Embryonic facial prominence (tissue), 1 donor: ENCODE data around the gene SCMH1.
"Not testable (repeated sequence)": the region's sequence is repeated elsewhere in the genome, so short reads cannot be mapped to it uniquely, and the experiment has no call there.

Experiments used
- DNase-seq: peaks from one replicate; pipeline ENCODE4 v3.0.0-alpha.2; 2016; ENCODE audit errors: extremely low spot score

The SCMH1 gene

GRCh38 chr1:41241749-41242341 is at the start of gene SCMH1:
Gene SCMH1, minus strand, starts transcription at chr1:41242306. Its CDS starts 56,173 bp downstream, at chr1:41186133.
- peak; percentile 26 for DNase-seq

DNA sequence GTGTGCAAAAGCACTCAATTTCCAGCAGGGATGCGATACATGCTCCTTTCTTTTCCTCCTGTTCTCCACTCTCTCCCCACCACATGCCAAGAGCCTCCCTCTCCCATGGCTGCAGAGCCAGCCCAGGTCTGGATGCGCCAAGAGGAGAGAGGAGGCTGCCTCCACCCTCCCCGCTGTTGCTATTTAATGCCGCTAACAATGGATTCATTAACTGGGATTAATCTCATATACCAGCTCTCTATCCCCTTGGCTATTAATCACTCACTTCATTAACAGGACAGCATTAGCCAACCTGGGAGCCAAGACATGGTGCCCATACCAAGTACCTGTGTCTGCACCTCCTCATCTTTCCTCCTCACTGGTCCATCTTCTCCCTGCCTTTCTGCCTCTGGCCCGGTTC is 49.1 kb upstream of the SCMH1 start:
- no peak for DNase-seq

DNA sequence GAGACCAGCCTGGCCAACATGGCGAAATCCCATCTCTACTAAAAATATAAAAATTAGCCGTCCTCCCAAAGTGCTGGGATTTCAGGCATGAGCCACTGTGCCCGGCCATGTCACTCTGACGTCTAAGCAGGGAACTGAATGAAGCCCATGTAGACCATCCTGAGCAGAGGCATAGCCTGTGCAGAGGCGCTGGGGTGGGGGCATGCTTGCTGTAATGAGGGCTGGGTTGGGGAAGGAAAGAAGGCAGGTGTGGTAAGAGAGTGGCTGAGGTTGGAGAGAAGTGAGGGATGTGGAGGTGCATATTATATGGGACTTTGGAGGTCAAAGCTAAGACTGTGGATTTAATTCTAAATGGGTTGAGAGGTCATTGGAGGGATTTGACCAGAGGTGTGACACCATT is 47.1 kb upstream of the SCMH1 start:
- DNase-seq = no peak

DNA sequence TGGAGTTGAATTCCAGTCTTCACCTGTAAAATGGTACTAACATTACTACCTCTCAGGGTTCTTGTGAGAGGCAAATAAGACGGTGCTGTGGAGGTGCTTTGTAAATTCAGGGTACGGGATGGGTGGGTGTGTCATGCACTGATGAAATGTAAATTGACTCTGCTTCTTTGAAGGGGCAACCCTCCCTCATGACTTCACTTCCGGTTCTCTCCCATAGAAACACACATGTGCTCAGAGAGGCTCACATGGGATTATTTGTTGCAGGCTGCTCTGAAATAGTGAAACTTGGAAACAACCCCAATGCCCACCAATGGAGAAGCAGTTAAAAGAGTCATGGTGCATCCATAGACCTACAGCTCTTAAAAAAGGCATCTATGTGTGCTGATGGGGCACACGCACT is 44.9 kb upstream of the SCMH1 start:
- no peak for DNase-seq

- DNase-seq = no peak
Observed at GRCh38 chr1:41286486-41286885, 44.4 kb upstream of the SCMH1 start.

GRCh38 chr1:41285818-41286217 is 43.7 kb upstream of the SCMH1 start:
- DNase-seq = no peak

- no peak for DNase-seq
Observed at GRCh38 chr1:41284121-41284520, 42.0 kb upstream of the SCMH1 start.

DNA sequence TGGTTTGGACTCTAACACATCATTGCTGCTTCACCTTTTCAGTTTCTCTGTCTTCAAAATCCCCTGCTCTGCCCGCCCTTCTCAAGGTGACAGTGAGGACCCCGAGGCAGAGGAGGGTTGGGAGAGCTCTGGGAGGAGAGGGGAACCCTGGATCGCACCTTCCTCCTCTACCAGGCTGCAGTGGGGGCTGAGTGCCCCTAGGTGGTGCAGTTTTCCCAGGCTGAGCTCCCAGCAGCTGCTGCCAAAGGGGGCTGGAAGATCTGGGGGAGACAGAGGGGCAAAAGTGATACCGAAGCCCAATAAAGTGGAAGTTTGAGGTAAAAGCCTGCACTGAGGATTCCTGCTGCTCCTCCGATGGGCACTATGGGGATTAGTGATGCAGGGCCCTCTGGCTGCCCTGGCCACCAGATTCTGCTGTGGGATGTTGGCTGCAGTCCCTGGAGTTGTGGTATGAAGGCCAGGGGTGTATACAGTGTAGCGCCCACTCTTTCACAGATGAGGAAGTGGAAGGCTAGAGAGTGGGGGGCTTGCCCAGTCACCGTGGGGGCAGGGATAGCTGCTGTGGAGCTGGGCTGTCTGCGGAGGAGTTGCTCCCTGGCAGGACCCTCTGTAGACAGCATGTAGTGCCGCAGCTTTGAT is 40.7 kb upstream of the SCMH1 start:
- DNase-seq = peak; percentile 40

DNA sequence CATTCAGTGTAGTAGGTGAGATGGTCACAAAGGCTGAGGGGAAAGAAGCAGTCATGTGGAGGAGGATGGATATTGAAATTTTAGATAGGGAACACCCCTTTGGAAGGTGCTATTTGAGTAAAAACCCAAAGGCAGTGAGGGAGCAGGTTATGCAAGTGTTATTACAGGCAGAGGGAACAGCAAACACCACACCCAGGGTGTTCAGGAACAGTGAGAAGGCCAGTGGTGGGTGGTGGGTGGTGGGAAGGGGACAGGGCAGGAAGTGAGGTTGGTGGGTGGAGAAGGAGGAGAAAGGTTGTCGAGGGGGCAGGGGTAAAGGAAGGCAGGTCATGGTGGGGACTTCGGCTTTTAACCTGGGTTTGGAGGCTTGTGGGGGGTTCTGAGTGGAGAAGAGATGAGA is 39.2 kb upstream of the SCMH1 start:
- DNase-seq = no peak

DNA sequence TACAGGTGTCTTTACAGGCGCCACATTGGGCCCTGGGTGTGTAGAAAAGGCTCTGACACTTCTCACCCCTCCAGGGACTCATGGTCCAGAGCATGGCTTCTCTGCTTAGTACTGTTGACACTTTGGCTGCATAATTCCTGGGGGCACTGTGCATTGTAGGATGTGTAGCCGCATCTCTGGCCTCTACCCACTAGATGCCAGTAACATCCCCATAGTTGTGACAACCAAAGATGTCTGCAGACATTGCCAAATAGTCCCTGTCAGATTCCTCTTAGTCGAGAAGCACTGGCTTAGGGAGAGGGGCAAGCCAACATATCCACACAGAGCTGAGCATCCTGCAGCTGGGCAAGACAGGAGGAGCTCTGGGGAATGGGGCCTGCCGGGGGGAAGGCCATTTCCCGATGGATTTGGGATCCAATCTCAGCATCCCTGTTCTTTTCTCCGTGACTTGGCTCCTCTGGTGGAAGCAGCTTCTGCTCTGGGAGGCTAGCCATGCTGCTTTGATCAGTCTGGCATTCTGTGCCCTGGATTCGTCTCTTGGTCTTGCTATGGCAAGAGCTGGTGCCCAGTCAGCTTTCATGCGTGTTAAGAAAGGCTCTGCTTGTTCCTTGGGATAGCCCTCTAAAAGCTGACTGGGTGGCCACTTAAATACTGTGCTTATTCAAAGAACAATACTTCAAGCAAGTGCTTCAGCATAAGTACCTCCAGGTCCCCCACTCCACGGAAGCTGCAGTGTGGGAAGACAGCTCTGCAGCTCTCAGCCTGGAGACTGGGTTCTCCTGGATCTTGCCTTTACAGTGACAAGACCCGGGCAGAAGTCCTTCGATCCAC is 38.3 kb upstream of the SCMH1 start:
- DNase-seq = no peak

GRCh38 chr1:41278076-41278475 is 36.0 kb upstream of the SCMH1 start:
- no peak for DNase-seq

GRCh38 chr1:41277371-41277975 is 35.4 kb upstream of the SCMH1 start:
- DNase-seq = no peak

GRCh38 chr1:41275831-41276230 is 33.7 kb upstream of the SCMH1 start:
- DNase-seq = no peak

GRCh38 chr1:41274752-41275545 is 32.8 kb upstream of the SCMH1 start:
- DNase-seq = no peak

DNA sequence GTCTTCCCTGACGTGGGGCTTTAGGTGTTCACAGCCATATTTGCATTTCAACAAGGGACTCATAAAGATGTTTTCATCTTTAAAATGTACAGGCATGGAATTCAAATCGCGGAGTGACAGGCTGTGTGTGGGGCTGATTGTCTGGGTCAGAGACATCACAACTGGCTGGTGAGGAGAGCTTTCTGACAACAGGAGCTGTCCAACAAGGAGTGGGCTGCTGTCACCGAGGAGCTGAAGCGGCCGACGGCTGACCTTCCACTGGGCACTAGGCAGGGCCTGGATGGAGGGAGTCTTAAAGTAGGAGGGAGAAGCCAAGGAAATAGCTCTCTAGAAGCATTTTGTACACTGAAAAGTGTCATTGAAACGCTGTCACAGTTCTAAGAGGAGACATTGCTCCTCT is 30.5 kb upstream of the SCMH1 start:
- no peak for DNase-seq

DNA sequence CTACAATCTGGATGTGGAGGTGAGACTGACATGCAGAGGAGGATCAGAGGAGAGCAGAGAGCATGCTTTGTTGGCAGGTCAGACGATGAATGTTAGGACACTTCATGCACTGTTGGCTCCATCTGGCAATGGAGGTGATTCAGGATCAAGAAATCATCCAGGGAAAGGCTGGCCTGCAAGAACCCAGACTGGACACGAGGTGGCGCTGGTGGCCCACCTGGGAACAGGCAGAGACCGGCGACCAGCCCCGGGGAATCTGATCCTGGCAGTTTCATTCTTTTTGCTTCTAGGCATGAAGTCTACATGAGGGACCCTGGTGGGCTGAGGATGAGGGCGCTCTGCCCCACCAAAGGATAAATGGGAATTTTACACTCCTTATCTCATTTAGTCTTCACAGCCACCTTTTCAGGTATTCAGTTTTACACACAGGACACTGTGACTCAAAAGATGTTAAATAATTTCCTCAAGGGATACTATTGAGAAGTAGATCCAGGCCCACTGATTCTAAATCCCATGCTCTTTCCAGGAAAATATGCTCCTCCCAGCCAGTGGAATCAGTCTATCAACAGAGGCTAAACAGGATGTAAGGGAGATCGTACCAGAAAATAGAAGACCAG is 26.2 kb upstream of the SCMH1 start:
- peak; percentile 42 for DNase-seq

DNA sequence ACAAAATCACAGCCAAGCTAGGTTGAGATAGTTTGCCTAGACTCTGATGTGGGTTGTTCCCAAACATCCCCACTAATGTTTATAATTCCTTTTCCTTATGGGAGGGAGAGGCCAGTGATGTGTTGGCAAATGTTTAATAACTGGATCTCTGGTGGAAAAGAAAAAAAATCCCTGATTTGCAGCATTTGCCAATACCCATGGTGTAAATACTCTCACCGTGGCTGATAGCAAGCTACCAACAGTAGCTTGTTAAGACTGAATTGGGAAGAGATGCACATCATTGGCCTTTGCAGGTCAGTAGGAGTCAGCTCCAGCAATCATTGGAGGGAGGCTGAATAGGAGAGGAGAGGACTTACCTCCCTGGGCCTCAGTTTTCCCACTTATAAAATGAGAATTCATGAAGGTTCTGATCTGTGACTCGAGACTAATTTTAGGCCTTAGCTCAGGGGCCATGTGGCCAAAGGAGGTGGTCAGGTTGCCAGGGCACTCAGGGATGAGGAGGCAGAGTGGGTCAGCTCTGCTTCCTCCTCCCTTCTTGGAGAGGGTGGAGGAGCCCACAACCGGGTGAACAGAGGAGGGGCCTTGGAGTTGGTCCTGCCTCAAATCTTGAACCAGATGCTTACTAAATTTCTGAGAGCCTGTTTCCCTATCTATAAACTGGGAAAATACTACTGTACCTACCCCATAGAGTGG is 20.0 kb upstream of the SCMH1 start:
- DNase-seq = no peak

- DNase-seq = no peak
Observed at GRCh38 chr1:41260768-41261167, 18.7 kb upstream of the SCMH1 start.

- DNase-seq = no peak
Observed at GRCh38 chr1:41259221-41259620, 17.1 kb upstream of the SCMH1 start.

DNA sequence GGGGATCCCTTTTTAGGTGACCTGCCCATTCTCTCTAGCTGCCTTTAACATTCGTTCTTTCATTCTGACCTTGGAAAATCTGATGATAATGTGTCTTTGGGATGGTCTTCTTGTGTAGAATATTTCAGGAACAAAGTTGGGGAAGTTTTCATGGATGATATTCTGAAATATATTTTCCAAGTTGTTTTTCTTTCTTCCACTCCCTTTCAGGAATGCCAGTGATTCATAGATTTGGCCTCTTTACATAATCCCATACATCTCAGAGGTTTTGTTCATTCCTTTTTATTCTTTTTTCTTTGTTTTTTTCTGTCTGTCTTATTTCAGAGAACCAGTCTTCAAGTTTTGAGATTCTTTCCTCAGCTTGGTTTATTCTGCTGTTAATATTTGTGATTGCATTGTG is 13.9 kb upstream of the SCMH1 start:
- DNase-seq = no peak

DNA sequence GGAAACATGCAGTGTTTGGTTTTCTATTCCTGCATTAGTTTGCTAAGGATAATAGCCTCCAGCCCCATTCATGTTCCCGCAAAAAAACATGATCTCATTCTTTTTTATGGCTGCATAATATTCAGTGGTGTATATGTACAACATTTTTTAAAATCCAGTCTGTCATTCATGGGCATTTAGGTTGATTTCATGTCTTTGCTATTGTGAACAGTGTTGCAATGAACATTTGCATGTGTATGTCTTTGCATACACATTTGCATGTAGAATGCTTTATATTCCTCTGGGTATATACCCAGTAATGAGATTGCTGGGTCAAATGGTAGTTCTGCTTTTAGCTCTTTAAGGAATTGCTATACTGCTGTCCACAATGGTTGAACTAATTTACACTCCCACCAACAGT is 9.0 kb upstream of the SCMH1 start:
- DNase-seq = not testable (repeated sequence)
